Measurements from ENCODE around the gene ACLY.

- TF ChIP-seq, protein P1, sequence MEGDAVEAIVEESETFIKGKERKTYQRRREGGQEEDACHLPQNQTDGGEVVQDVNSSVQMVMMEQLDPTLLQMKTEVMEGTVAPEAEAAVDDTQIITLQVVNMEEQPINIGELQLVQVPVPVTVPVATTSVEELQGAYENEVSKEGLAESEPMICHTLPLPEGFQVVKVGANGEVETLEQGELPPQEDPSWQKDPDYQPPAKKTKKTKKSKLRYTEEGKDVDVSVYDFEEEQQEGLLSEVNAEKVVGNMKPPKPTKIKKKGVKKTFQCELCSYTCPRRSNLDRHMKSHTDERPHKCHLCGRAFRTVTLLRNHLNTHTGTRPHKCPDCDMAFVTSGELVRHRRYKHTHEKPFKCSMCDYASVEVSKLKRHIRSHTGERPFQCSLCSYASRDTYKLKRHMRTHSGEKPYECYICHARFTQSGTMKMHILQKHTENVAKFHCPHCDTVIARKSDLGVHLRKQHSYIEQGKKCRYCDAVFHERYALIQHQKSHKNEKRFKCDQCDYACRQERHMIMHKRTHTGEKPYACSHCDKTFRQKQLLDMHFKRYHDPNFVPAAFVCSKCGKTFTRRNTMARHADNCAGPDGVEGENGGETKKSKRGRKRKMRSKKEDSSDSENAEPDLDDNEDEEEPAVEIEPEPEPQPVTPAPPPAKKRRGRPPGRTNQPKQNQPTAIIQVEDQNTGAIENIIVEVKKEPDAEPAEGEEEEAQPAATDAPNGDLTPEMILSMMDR (tag by site-specific recombination; IDR thresholded peaks at IDR 0.05) = no peak
- TF ChIP-seq, protein P2, sequence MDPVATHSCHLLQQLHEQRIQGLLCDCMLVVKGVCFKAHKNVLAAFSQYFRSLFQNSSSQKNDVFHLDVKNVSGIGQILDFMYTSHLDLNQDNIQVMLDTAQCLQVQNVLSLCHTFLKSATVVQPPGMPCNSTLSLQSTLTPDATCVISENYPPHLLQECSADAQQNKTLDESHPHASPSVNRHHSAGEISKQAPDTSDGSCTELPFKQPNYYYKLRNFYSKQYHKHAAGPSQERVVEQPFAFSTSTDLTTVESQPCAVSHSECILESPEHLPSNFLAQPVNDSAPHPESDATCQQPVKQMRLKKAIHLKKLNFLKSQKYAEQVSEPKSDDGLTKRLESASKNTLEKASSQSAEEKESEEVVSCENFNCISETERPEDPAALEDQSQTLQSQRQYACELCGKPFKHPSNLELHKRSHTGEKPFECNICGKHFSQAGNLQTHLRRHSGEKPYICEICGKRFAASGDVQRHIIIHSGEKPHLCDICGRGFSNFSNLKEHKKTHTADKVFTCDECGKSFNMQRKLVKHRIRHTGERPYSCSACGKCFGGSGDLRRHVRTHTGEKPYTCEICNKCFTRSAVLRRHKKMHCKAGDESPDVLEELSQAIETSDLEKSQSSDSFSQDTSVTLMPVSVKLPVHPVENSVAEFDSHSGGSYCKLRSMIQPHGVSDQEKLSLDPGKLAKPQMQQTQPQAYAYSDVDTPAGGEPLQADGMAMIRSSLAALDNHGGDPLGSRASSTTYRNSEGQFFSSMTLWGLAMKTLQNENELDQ (tag by site-specific recombination; IDR thresholded peaks at IDR 0.05; ENCODE audit: low read depth) = no peak
- TF ChIP-seq REST (tag by site-specific recombination; IDR thresholded peaks at IDR 0.05) (no peak), ZSCAN23 (tag by site-specific recombination; IDR thresholded peaks at IDR 0.05) (no peak), ZNF24 (tag by site-specific recombination; IDR thresholded peaks at IDR 0.05) (no peak), ZNF133 (tag by site-specific recombination; IDR thresholded peaks at IDR 0.05) (no peak), ZNF341 (tag by site-specific recombination; IDR thresholded peaks at IDR 0.05; ENCODE audit: low read depth) (no peak), MYNN (tag by site-specific recombination; IDR thresholded peaks at IDR 0.05; ENCODE audit: borderline replicate concordance) (no peak)
- TF ChIP-seq, protein P3, sequence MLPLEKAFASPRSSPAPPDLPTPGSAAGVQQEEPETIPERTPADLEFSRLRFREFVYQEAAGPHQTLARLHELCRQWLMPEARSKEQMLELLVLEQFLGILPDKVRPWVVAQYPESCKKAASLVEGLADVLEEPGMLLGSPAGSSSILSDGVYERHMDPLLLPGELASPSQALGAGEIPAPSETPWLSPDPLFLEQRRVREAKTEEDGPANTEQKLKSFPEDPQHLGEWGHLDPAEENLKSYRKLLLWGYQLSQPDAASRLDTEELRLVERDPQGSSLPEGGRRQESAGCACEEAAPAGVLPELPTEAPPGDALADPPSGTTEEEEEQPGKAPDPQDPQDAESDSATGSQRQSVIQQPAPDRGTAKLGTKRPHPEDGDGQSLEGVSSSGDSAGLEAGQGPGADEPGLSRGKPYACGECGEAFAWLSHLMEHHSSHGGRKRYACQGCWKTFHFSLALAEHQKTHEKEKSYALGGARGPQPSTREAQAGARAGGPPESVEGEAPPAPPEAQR (tag by site-specific recombination; IDR thresholded peaks at IDR 0.05) = no peak
These were observed 22.4 kb upstream of the ACLY start for GRCh38 chr17:41941168-41941567.

All from HEK293 (cell line).